Subcutaneous adipose tissue (tissue), 4 donors: ENCODE measurements around the gene RAB40AL. TPM values are rescaled to one million over a fixed set of nuclear protein-coding genes. Genes with fewer than 3 reads are reported as not detected.

Source experiments
- CTCF ChIP-seq: fragments of 450-650 bp; IDR thresholded peaks from one replicate; pipeline ENCODE4 v1.5.1; 2016; ENCODE audit warnings: low read depth, mild to moderate bottlenecking, control low read depth, antibody characterized with exemption, moderate library complexity
- total RNA-seq, 4 donors: library from RNA; depleted of rRNA; stranded (reverse); fragments of >200 nt; gene quantifications; one replicate each; pipeline ENCODE4 v1.1.0, GENCODE V29; 2016

The RAB40AL gene
- total RNA-seq, 4 donors from 2014 or later = 2.2 to 4.9 (median 3.6) TPM; not detected in 1

DNA sequence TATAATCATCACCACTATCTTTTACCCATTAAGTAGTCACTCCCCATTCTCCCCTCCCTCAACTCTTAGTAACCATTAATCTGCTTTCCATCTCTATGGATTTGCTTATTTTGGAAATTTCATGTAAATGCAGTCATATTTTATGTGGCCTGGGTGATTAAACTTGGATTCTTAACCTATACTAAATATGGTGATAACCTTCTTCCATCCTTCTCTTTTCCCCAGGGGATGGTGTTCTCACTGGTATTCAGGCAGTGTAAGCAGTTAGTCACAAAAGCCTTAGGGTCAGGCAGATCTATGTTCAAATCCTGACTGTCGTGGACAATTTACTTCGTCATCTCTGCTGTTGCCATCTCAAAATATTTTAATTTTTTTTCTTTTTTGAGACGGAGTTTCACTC lies 29.6 kb downstream of the RAB40AL start:
- no peak for TF ChIP-seq CTCF

DNA sequence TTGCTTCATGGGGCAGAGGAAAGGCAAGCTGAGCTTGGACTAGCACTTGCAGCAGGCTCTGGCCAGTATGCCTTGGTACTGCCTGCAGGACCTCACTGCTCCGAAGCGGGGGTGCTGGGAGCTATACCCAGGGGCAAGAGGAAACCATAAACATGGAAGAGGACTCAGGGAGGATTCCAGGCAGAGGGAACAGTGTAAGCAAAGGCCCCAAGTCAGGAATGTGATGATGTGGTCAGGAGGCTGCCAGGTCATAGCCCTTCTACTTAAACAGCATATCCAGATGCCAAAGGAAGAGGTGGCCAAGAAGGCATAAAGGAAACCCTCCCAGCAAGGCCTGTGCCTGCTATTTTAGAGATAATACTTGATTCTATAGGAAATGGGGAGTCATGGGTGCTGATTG lies 31.1 kb downstream of the RAB40AL start:
- TF ChIP-seq CTCF = no peak

DNA sequence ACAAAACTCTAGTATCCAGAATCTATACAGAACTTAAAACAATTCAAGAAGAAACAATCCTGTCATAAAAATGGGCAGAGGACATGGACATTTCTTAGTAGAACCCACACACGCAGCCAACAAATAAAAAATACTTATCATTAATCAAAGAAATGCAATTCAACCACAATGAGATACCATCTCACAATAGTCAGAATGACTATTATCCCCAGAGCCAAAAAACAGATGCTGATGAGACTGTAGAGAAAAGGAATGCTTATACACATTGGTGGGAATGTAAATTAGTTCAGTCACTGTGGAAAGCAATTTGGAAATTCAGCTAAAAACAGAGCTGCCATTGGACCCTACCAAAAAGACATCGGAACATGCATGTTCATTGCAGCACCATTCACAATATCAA lies 37.9 kb downstream of the RAB40AL start:
- no peak for TF ChIP-seq CTCF

DNA sequence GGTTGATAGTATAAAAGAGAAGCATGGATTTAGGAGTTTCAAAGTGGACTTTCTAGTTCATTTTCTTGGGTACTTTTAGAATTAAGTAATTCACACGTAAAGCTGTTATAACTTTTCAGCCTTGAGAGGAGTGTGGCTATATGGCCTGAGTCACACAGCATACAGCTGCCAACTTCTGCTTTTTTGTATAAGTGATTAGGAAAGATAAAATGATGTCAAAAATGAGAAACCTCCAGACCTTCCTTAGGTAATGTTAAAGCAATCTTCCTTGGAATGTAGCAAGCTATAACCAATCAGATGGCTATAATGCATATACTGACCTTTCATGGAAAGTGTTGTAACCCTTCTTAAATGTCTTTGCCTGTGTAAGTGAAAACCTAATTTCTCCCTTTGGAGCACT lies 39.2 kb downstream of the RAB40AL start:
- no peak for TF ChIP-seq CTCF

- no peak for TF ChIP-seq CTCF
Observed at GRCh38 chrX:102976793-102977495, 39.9 kb downstream of the RAB40AL start.

DNA sequence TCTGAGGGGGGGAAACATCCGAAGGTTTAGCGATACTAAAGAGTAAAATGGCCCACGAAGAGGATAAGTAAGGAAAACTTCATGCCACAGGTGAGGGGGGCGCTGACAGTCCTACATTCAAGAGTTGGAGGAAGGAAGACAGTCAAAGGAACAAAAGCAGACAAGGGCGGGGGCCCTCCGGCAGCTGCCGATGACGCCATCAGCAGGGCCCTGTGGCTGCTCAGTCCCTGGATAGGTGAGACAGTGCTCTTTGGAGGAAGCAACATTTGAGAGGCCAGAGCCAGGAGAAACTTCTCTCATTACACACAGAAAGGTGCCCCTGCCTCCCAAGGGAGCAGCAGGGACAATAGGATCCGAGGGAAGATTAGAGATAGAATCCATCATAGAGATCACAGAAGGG lies 41.5 kb downstream of the RAB40AL start:
- no peak for TF ChIP-seq CTCF

DNA sequence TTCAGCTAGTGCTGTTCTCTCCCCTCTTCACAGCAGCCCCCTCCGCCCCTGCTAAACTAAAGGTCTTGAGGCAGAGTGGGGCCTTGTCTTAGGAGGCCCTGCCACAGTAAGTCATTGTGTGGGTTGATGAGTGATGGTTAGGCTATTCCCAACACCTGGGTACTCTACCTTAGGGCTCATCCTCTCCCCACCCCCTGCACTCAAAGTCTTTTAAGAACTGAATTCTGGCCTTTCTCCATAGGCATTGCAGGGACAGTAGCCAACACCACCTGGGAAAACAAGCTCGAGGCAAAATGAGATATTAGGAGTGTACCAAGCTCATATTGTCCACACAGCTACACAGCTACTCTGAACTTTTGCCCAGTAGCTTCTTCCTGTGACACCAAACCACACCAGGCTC lies 42.5 kb downstream of the RAB40AL start:
- no peak for TF ChIP-seq CTCF
